Sigmoid colon (tissue), 7 donors: ENCODE results near the gene DIS3L2. TPM values are rescaled to one million over a fixed set of nuclear protein-coding genes. Genes with fewer than 3 reads are reported as not detected.

Experiments
- DNase-seq: peaks from one replicate; pipeline ENCODE4 v3.0.0-alpha.2; 2019
- H3K27ac ChIP-seq, 4 donors: fragments of 200-600 bp; sonication (generic); one replicate each; pipeline ENCODE4 v1.5.1; 2016 to 2019; ENCODE audit warnings: mild to moderate bottlenecking in 1 of 4
- H3K27me3 ChIP-seq, 3 donors: fragments of 200-600 bp; sonication (generic); one replicate each; pipeline ENCODE4 v1.5.1; 2019; ENCODE audit warnings: mild to moderate bottlenecking in 1 of 3
- H3K36me3 ChIP-seq, 4 donors: fragments of 200-600 bp; sonication (generic); one replicate each; pipeline ENCODE4 v1.5.1; 2016 to 2019
- H3K4me1 ChIP-seq, 4 donors: fragments of 200-600 bp; sonication (generic); one replicate each; pipeline ENCODE4 v1.5.1; 2017 to 2019
- H3K4me3 ChIP-seq, 4 donors: fragments of 200-600 bp; sonication (generic); one replicate each; pipeline ENCODE4 v1.5.1; 2017 to 2019; ENCODE audit warnings: mild to moderate bottlenecking in 2 of 4, moderate library complexity in 1 of 4
- H3K9me3 ChIP-seq, 4 donors: fragments of 200-600 bp in 3 of 4; sonication (generic) in 3 of 4; one replicate each; pipeline versions ENCODE4 v1.5.1 to v1.6.1; 2013 to 2019
- EP300 ChIP-seq, 4 donors: sonication (generic); formaldehyde crosslinking; IDR thresholded peaks; one replicate each; pipeline ENCODE4 v1.6.1; 2017; ENCODE audit warnings: antibody characterized with exemption in 4 of 4
- POLR2A ChIP-seq, 2 donors: fragments of 450-650 bp; IDR thresholded peaks; one replicate each; pipeline ENCODE4 v1.6.1; 2016; ENCODE audit warnings: antibody characterized with exemption in 2 of 2, mild to moderate bottlenecking in 2 of 2, moderate library complexity in 2 of 2
- POLR2AphosphoS5 ChIP-seq, 4 donors: sonication (generic); formaldehyde crosslinking; IDR thresholded peaks; one replicate each; pipeline ENCODE4 v1.6.1; 2017; ENCODE audit warnings: antibody characterized with exemption in 4 of 4
- WGBS, 2 donors: extraction: QIAGEN DNeasy Blood & Tissue Kit; methylation state at CpG; one replicate each; pipeline ENCODE4 v1.1.7; 2013; 5-methylcytosine and 5-hydroxymethylcytosine counted together
- intact Hi-C: fragments of 100-400 bp; cut with DNase I; formaldehyde crosslinking; loops from one replicate; pipeline ENCODE4 v1.15.1; 2023
- polyA plus RNA-seq, 3 donors: library from polyadenylated mRNA; stranded (reverse); fragments of 200-250 nt; gene quantifications; one replicate each; pipeline ENCODE4 v1.2.3, GENCODE V29; 2013
- total RNA-seq, 4 donors: library from RNA; depleted of rRNA; stranded (reverse); fragments of >200 nt; gene quantifications; one replicate each; pipeline ENCODE4 v1.1.0, GENCODE V29; 2016
- TF ChIP-seq, protein P1 (sequence below), 4 experiments: fragments of 450-650 bp in 3 of 4; fragments of 200-600 bp in 1 of 4; IDR thresholded peaks; one replicate each; pipeline ENCODE4 v1.5.1; 2016 to 2019; ENCODE audit warnings: antibody characterized with exemption in 4 of 4, mild to moderate bottlenecking in 3 of 4, moderate library complexity in 2 of 4
- donor health status: healthy with polysubstance abuse.
- donor health status: Bipolar disorder and iron deficiency.
- donor health status: healthy.

DIS3L2 gene
- total and polyA plus RNA-seq, 7 donors = 8.8 to 37.9 (median 22.5) TPM

DNA sequence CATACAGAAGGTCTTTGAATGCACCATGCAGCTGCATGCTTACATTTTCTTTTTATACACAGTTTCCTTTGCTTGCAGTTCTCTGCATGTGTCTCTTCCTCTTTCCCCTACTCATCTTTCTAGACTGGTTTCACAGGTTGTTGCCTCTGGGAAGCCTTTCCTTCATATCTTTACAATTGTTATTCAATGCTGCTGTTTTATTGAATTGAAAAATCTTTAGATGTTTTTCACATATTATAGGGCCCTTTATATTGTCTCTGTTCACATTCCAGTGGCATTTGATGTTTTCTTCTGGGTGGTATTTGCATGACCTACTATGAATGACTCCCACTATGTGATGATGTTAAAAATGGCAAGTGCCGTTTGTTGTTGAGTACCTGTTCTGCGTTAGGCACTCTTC, 91.1 kb downstream of the DIS3L2 start:
- no peak overlapping the region for H3K27ac ChIP-seq
- H3K4me3 ChIP-seq = no peak overlapping the region
- no peak for TF ChIP-seq EP300 (IDR thresholded peaks at IDR 0.05)
- TF ChIP-seq POLR2A (IDR thresholded peaks at IDR 0.05) = no peak
- TF ChIP-seq POLR2AphosphoS5 (IDR thresholded peaks at IDR 0.05) = no peak
- TF ChIP-seq, protein P1, sequence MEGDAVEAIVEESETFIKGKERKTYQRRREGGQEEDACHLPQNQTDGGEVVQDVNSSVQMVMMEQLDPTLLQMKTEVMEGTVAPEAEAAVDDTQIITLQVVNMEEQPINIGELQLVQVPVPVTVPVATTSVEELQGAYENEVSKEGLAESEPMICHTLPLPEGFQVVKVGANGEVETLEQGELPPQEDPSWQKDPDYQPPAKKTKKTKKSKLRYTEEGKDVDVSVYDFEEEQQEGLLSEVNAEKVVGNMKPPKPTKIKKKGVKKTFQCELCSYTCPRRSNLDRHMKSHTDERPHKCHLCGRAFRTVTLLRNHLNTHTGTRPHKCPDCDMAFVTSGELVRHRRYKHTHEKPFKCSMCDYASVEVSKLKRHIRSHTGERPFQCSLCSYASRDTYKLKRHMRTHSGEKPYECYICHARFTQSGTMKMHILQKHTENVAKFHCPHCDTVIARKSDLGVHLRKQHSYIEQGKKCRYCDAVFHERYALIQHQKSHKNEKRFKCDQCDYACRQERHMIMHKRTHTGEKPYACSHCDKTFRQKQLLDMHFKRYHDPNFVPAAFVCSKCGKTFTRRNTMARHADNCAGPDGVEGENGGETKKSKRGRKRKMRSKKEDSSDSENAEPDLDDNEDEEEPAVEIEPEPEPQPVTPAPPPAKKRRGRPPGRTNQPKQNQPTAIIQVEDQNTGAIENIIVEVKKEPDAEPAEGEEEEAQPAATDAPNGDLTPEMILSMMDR (IDR thresholded peaks at IDR 0.05) = no peak
- no peaks in the 10 kb centered on the region for H3K4me1 ChIP-seq
- no peaks in the 10 kb centered on the region for H3K9me3 ChIP-seq
- no peaks in the 10 kb centered on the region for H3K27me3 ChIP-seq
- DNase-seq = no peak
- WGBS, 2 donors = 93% methylated on average over 2 of the region's 2 CpGs
- intact Hi-C loops = no loop called here
- no peaks in the 10 kb centered on the region for H3K36me3 ChIP-seq

DNA sequence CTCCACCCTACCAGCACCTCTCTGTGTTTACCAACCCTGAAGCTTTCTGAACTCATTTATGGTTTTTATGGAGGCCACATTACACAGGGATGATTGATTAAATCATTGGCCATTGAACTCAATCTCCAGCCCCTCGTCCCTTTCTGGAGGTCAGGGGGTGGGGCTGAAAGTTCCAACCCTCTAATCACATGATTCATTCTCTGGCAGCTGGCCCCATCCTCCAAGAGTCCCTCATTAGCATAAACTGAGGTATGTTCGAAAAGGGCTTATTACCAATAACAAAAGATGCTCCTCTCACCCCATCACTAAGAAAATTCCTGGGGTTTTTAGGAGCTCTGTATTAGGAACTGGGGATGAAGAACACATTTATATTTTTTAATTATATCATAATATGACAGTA, 92.3 kb downstream of the DIS3L2 start:
- Histone ChIP-seq H3K9me3 (no peaks in the 10 kb centered on the region), H3K27ac (no peak overlapping the region), H3K4me1 (peaks cover 0 to 5% (median 4%) of the 10 kb centered on the region in 4 donors), H3K27me3 (no peaks in the 10 kb centered on the region), H3K36me3 (no peaks in the 10 kb centered on the region), H3K4me3 (no peak overlapping the region)
- DNase-seq = no peak
- intact Hi-C loops = no loop called here
- WGBS, 2 donors = 57 to 71% methylated on average over 2 of the region's 2 CpGs
- TF ChIP-seq, protein P1 (IDR thresholded peaks at IDR 0.05) = no peak
- TF ChIP-seq POLR2AphosphoS5 (IDR thresholded peaks at IDR 0.05) (no peak), EP300 (IDR thresholded peaks at IDR 0.05) (no peak), POLR2A (IDR thresholded peaks at IDR 0.05) (no peak)

DNA sequence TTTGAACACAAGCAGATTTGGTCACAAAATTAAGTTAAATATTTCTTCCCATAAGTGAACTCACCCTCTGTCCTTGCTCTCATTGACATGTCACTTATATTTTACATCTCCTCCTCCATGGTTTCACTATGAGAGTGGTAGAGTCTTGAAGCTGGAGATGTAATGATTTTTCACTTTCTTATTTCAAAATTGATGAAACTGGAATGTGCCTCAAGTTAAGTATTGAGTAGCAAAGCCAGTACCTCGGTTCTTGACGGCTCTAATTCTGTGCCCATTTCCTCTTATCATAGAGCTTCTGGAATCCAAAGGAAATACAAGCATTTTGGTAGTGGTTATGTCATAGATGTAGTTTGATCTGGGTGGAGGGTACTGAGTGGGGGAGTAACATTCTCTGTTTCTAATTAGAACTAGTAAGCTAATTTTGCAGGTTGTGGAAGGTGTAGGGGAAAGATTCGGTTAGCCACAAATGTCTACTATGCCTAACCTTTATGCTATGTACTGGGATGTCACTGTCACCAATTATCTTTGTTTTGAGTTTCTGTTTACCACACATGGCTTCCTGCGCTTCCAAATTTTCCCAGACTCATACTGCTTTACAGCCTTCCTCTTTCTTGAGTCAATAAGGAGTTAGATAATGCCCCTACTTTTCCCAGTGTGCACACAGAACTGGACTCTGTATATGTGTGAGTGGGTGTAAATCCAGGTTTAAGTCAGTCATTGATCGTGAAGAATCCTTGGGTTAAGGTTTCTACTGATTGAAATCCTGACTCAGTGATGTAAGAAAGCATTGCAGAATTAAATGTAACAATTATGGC, 96.8 kb downstream of the DIS3L2 start:
- Histone ChIP-seq H3K27me3 (no peaks in the 10 kb centered on the region), H3K9me3 (no peaks in the 10 kb centered on the region), H3K36me3 (no peaks in the 10 kb centered on the region), H3K4me1 (peaks cover 0 to 10% (median 9%) of the 10 kb centered on the region in 4 donors), H3K4me3 (no peak overlapping the region), H3K27ac (no peak overlapping the region)
- 67 to 74% methylated on average over 5 of the region's 5 CpGs for WGBS, 2 donors
- intact Hi-C loops = no loop called here
- DNase-seq = no peak
- TF ChIP-seq, protein P1 (IDR thresholded peaks at IDR 0.05) = no peak
- TF ChIP-seq POLR2A (IDR thresholded peaks at IDR 0.05) (no peak), POLR2AphosphoS5 (IDR thresholded peaks at IDR 0.05) (no peak), EP300 (IDR thresholded peaks at IDR 0.05) (no peak)

DNA sequence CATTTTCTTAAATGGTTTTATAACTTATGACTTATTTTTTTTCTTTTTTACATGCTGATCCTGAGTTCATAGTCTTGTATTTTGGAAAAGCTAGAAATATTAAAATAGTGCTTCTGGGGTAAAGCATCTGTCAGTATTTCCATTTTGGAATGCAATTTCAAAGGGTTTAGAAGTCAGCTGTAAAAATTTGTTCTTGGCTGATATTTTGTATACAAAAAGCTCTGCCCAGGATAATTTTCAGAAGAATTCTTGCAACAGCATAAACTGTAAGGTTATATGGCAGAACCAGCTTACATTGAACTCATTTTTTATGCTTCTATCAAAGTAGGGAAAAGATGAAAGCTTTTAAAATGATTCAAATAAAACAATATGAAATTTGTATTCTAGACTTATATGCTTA, 97.4 kb downstream of the DIS3L2 start:
- no peak for TF ChIP-seq POLR2A (IDR thresholded peaks at IDR 0.05)
- no peak for TF ChIP-seq EP300 (IDR thresholded peaks at IDR 0.05)
- TF ChIP-seq POLR2AphosphoS5 (IDR thresholded peaks at IDR 0.05) = no peak
- TF ChIP-seq, protein P1 (IDR thresholded peaks at IDR 0.05) = no peak

More for the DNA sequence above, 97.4 kb downstream of the DIS3L2 start:
- no peak for DNase-seq
- intact Hi-C loops = no loop called here
- Histone ChIP-seq H3K36me3 (no peaks in the 10 kb centered on the region), H3K27me3 (no peaks in the 10 kb centered on the region), H3K27ac (no peak overlapping the region), H3K4me1 (peaks cover 0 to 10% (median 9%) of the 10 kb centered on the region in 4 donors), H3K4me3 (no peak overlapping the region), H3K9me3 (no peaks in the 10 kb centered on the region)
